SK-N-SH (cell line): Measurements from ENCODE around the gene ETV3L. TPM values are rescaled to one million over a fixed set of nuclear protein-coding genes. Genes with fewer than 3 reads are reported as not detected.

Experiments used
- CTCF ChIA-PET: fragments of 300-600, 350-600 bp; formaldehyde crosslinking; extraction: SDS; loops from one replicate; lab custom pipeline; 2021; lab: Yijun Ruan, JAX
- POLR2A ChIA-PET: fragments of 350-600 bp; sonication (Branson Sonifier 250); formaldehyde crosslinking; extraction: SDS; loops from one replicate; lab custom pipeline; 2020; ENCODE audit warnings: antibody characterized with exemption, inconsistent platforms; lab: Yijun Ruan, JAX
- DNase-seq: peaks from one replicate; pipeline ENCODE4 v3.0.0; 2012
- H2AFZ ChIP-seq: fragments of 200-600 bp; sonication (generic); 2 replicates; pipeline ENCODE4 v1.8.1; 2016; ENCODE audit warnings: antibody characterized with exemption, mild to moderate bottlenecking, low read depth
- H3F3A ChIP-seq: fragments of 200-600 bp; sonication (generic); replicated peaks from 2 replicates; pipeline ENCODE3; 2016; ENCODE audit warnings: antibody characterized with exemption, mild to moderate bottlenecking; ENCODE audit not compliant: insufficient read depth
- H3K27ac ChIP-seq, 2 experiments: fragments of 200-500 bp in 1 of 2; fragments of 200-600 bp in 1 of 2; sonication (Bioruptor generic) in 1 of 2; sonication (generic), shearing (Covaris generic) in 1 of 2; 2 replicates each; pipeline versions ENCODE4 v1.5.1 to v1.6.1; 2014 to 2016; ENCODE audit warnings: low read depth in 2 of 2, inconsistent platforms in 1 of 2, low read length in 1 of 2, mild to moderate bottlenecking in 1 of 2, mixed read lengths in 1 of 2
- H3K27me3 ChIP-seq: fragments of 200-600 bp; sonication (generic), shearing (Covaris generic); 2 replicates; pipeline ENCODE4 v1.6.1; 2016; ENCODE audit warnings: mixed run types; ENCODE audit not compliant: insufficient read depth
- H3K36me3 ChIP-seq, 2 experiments: fragments of 200-500 bp in 1 of 2; fragments of 200-600 bp in 1 of 2; sonication (Bioruptor generic) in 1 of 2; sonication (generic) in 1 of 2; replicated peaks in 1 of 2; 2 replicates each; pipeline versions ENCODE3 to v1.5.1; 2014 to 2016; ENCODE audit warnings: low read length in 1 of 2, mild to moderate bottlenecking in 1 of 2; ENCODE audit not compliant: insufficient read depth in 2 of 2, control insufficient read depth in 1 of 2
- H3K4me1 ChIP-seq, 2 experiments: fragments of 200-500 bp in 1 of 2; fragments of 200-600 bp in 1 of 2; sonication (Bioruptor generic) in 1 of 2; sonication (generic), shearing (Covaris generic) in 1 of 2; 2 replicates each; pipeline versions ENCODE4 v1.5.1 to v1.6.1; 2014 to 2016; ENCODE audit warnings: low read depth in 1 of 2, low read length in 1 of 2, mixed run types in 1 of 2; ENCODE audit not compliant: insufficient read depth in 2 of 2, control insufficient read depth in 1 of 2
- H3K4me2 ChIP-seq: fragments of 200-600 bp; sonication (generic), shearing (Covaris generic); 2 replicates; pipeline ENCODE4 v1.6.1; 2017; ENCODE audit warnings: mixed run types
- H3K4me3 ChIP-seq, 2 experiments: fragments of 200-500 bp in 1 of 2; fragments of 200-600 bp in 1 of 2; sonication (Bioruptor generic) in 1 of 2; sonication (generic), shearing (Covaris generic) in 1 of 2; 2 replicates each; pipeline versions ENCODE4 v1.5.1 to v1.8.1; 2014 to 2016; ENCODE audit warnings: low read depth in 2 of 2, inconsistent platforms in 1 of 2, low read length in 1 of 2, mild to moderate bottlenecking in 1 of 2, mixed read lengths in 1 of 2, moderate library complexity in 1 of 2
- H3K79me2 ChIP-seq: fragments of 200-600 bp; sonication (generic); 2 replicates; pipeline ENCODE4 v1.8.1; 2017; ENCODE audit warnings: mild to moderate bottlenecking; ENCODE audit not compliant: insufficient read depth
- H3K9ac ChIP-seq: fragments of 200-600 bp; sonication (generic); 2 replicates; pipeline ENCODE4 v1.6.1; 2017; ENCODE audit warnings: mixed run types
- H3K9me2 ChIP-seq: fragments of 200-600 bp; sonication (generic); 2 replicates; pipeline ENCODE4 v1.6.1; 2017; ENCODE audit warnings: mixed run types
- H3K9me3 ChIP-seq: fragments of 200-600 bp; sonication (generic); 2 replicates; pipeline ENCODE4 v1.6.1; 2017; ENCODE audit warnings: mixed run types, mild to moderate bottlenecking, moderate library complexity
- H4K20me1 ChIP-seq: fragments of 200-600 bp; sonication (generic); 2 replicates; pipeline ENCODE4 v1.6.1; 2017; ENCODE audit warnings: mild to moderate bottlenecking, mixed run types; ENCODE audit not compliant: insufficient read depth
- CTCF ChIP-seq: fragments of 200-600 bp; sonication (generic); IDR thresholded peaks from 2 replicates; pipeline ENCODE4 v1.6.1; 2017; ENCODE audit warnings: antibody characterized with exemption, mild to moderate bottlenecking, moderate library complexity
- FOXM1 ChIP-seq: IDR thresholded peaks from 2 replicates; pipeline ENCODE4 v1.4.0; 2012; ENCODE audit warnings: low read depth, mild to moderate bottlenecking
- MEF2A ChIP-seq: IDR thresholded peaks from 2 replicates; pipeline ENCODE4 v1.4.0; 2012; ENCODE audit warnings: low read depth, borderline replicate concordance
- MXI1 ChIP-seq: IDR thresholded peaks from 2 replicates; pipeline ENCODE4 v1.6.1; 2012; ENCODE audit warnings: mild to moderate bottlenecking, low read depth, low read length, improper control_type of control experiment
- PBX3 ChIP-seq: IDR thresholded peaks from 2 replicates; pipeline ENCODE4; 2012
- POLR2AphosphoS5 ChIP-seq: IDR thresholded peaks from 2 replicates; pipeline ENCODE4 v1.6.1; 2012; ENCODE audit warnings: low read depth, low read length
- RAD21 ChIP-seq: IDR thresholded peaks from 2 replicates; pipeline ENCODE4 v1.6.1; 2012; ENCODE audit warnings: mild to moderate bottlenecking, low read length
- REST ChIP-seq: IDR thresholded peaks from 2 replicates; pipeline ENCODE4 v1.6.1; 2012; ENCODE audit warnings: mild to moderate bottlenecking, low read depth, low read length, moderate library complexity
- SIN3A ChIP-seq: IDR thresholded peaks from 2 replicates; pipeline ENCODE4 v1.6.1; 2012; ENCODE audit warnings: low read depth, mild to moderate bottlenecking, low read length, moderate library complexity, borderline replicate concordance
- TCF12 ChIP-seq: IDR thresholded peaks from 2 replicates; pipeline ENCODE4 v1.4.0; 2012
- TEAD4 ChIP-seq: IDR thresholded peaks from 2 replicates; pipeline ENCODE4 v1.4.0; 2012; ENCODE audit warnings: mild to moderate bottlenecking, borderline replicate concordance; ENCODE audit not compliant: insufficient read depth
- USF2 ChIP-seq: fragments of 150-350 bp; IDR thresholded peaks from 2 replicates; pipeline ENCODE4 v1.6.1; 2017; ENCODE audit warnings: antibody characterized with exemption, low read length, low read depth, borderline replicate concordance
- WGBS: methylation state at CpG from one replicate; pipeline ENCODE4 v1.1.6; 2017; ENCODE audit warnings: low lambda C conversion rate; 5-methylcytosine and 5-hydroxymethylcytosine counted together
- polyA plus RNA-seq, 3 experiments: library from polyadenylated mRNA; depleted of rRNA; stranded (reverse); fragments of >200 nt; gene quantifications; 2 replicates each; pipeline ENCODE4 v1.2.3, GENCODE V29; 2012

ETV3L gene
- polyA plus RNA-seq, 1 of the 3 experiments (the other 2 are of a cell fraction), result not detected

- H3K9me3 ChIP-seq, result no peaks in the 10 kb centered on the region
- no peaks in the 10 kb centered on the region for H4K20me1 ChIP-seq
- no peaks in the 10 kb centered on the region for H3F3A ChIP-seq
- H3K27me3 ChIP-seq, result no peaks in the 10 kb centered on the region
- TF ChIP-seq REST, result no peak
- TF ChIP-seq RAD21, result no peak
- no peak for TF ChIP-seq MXI1
- no peak for TF ChIP-seq FOXM1
- TF ChIP-seq TEAD4, result no peak
- TF ChIP-seq USF2, result no peak
- no peak for TF ChIP-seq CTCF
- TF ChIP-seq TCF12, result no peak
- no peak for TF ChIP-seq PBX3
- TF ChIP-seq POLR2AphosphoS5, result no peak
- TF ChIP-seq MEF2A, result no peak
- TF ChIP-seq SIN3A, result no peak
- H3K36me3 ChIP-seq, result no peaks in the 10 kb centered on the region
- H3K79me2 ChIP-seq, result no peaks in the 10 kb centered on the region
- no peaks in the 10 kb centered on the region for H3K9me2 ChIP-seq
- 58% methylated on average over 5 of the region's 5 CpGs for WGBS
- H3K4me3 ChIP-seq, result no peak overlapping the region
- H3K4me2 ChIP-seq, result no peak overlapping the region
- no peak for DNase-seq
- CTCF ChIA-PET, result interaction anchor here (1.6 to 13.6 kb wide), 2 partner anchors 14 to 70 kb away, joined by 3 to 586 read pairs; no protein-coding TSS in a partner anchor
- no peak overlapping the region for H3K27ac ChIP-seq
- no peak overlapping the region for H3K9ac ChIP-seq
- H3K4me1 ChIP-seq, result no peaks in the 10 kb centered on the region
- H2AFZ ChIP-seq, result no peak overlapping the region
- POLR2A ChIA-PET, result no interaction called here
Measured at GRCh38 chr1:157084720-157085119, 14.9 kb downstream of the ETV3L start.
